Upper lobe of left lung (tissue), 6 donors: ENCODE results near the gene ARHGAP20. TPM values are rescaled to one million over a fixed set of nuclear protein-coding genes. Genes with fewer than 3 reads are reported as not detected.
A peak's percentile ranks its signal among the peaks of the same experiment; 100 is the strongest.

Experiments
- ATAC-seq, 2 donors: fragments of 200-7000 bp; cut with Tn5 transposase; one replicate each; pipeline ENCODE4 v1.9.1; 2022; ENCODE audit warnings: mild to moderate bottlenecking in 2 of 2, moderate library complexity in 2 of 2; ENCODE audit not compliant: low FRiP score in 2 of 2
- DNase-seq, 2 donors: peaks; one replicate each; pipeline ENCODE4 v3.0.0-alpha.2; 2019 to 2020
- H3K27ac ChIP-seq, 4 donors: fragments of 200-600 bp; sonication (generic); one replicate each; pipeline ENCODE4 v1.5.1; 2016 to 2019
- H3K27me3 ChIP-seq, 4 donors: fragments of 200-600 bp; sonication (generic); one replicate each; pipeline ENCODE4 v1.5.1; 2017 to 2019
- H3K36me3 ChIP-seq, 4 donors: fragments of 200-600 bp; sonication (generic); one replicate each; pipeline ENCODE4 v1.5.1; 2016 to 2019
- H3K4me1 ChIP-seq, 4 donors: fragments of 200-600 bp; sonication (generic); one replicate each; pipeline ENCODE4 v1.5.1; 2018 to 2019
- H3K4me3 ChIP-seq, 4 donors: fragments of 200-600 bp; sonication (generic); one replicate each; pipeline ENCODE4 v1.5.1; 2017 to 2019; ENCODE audit warnings: mild to moderate bottlenecking in 2 of 4, moderate library complexity in 1 of 4
- H3K9me3 ChIP-seq, 4 donors: fragments of 200-600 bp; sonication (generic); one replicate each; pipeline ENCODE4 v1.5.1; 2018 to 2019
- CTCF ChIP-seq, 6 experiments: fragments of 450-650 bp in 4 of 6; fragments of 200-600 bp in 2 of 6; sonication (generic) in 2 of 6; IDR thresholded peaks; one replicate each; pipeline ENCODE4 v1.5.1; 2016 to 2019; ENCODE audit warnings: antibody characterized with exemption in 6 of 6
- EP300 ChIP-seq, 4 donors: sonication (generic); formaldehyde crosslinking; IDR thresholded peaks; one replicate each; pipeline ENCODE4 v1.5.1; 2017; ENCODE audit warnings: antibody characterized with exemption in 4 of 4, control low read depth in 2 of 4
- POLR2A ChIP-seq, 4 donors: fragments of 450-650 bp; IDR thresholded peaks; one replicate each; pipeline ENCODE4 v1.5.1; 2016 to 2017; ENCODE audit warnings: antibody characterized with exemption in 4 of 4, mild to moderate bottlenecking in 2 of 4
- POLR2AphosphoS5 ChIP-seq, 2 donors: sonication (generic); formaldehyde crosslinking; IDR thresholded peaks; one replicate each; pipeline ENCODE4 v1.5.1; 2017; ENCODE audit warnings: antibody characterized with exemption in 2 of 2
- WGBS, 2 donors: methylation state at CpG; one replicate each; pipeline ENCODE4 v1.1.5; 2017 to 2018; 5-methylcytosine and 5-hydroxymethylcytosine counted together
- total RNA-seq, 6 donors: library from RNA; depleted of rRNA in 4 of 6; stranded (reverse); fragments of >200 nt in 4 of 6; gene quantifications; one replicate each; pipeline versions ENCODE4 v1.1.0 to v1.2.1, GENCODE V29; 2016 to 2021
- donor health status: DM: no; HTN: no; CAD: no; lungs with moderate emphysema.
- donor health status: DM: no; HTN: yes; CAD: no; lungs with severe emphysema.

ARHGAP20 gene
- total RNA-seq: 1 to 10 TPM; 4.3 to 7.4 (median 5.5) TPM

GRCh38 chr11:110711776-110712658 lies at the start of gene ARHGAP20:
TSS of gene ARHGAP20 (minus strand) at chr11:110712437. CDS start at chr11:110712231, 206 bp downstream.
- Histone ChIP-seq H3K4me1 (peaks cover 3 to 31% (median 24%) of the 10 kb centered on the region in 4 donors), H3K27ac (peak within 1 kb of the TSS; percentile 51 to 83 (median 82)), H3K36me3 (no peaks in the 10 kb centered on the region), H3K4me3 (peak within 1 kb of the TSS; percentile 59 to 81 (median 68)), H3K9me3 (no peaks in the 10 kb centered on the region), H3K27me3 (peaks cover 0 to 10% (median 0%) of the 10 kb centered on the region in 4 donors)
- DNase-seq (peak; percentile 79 to 96), ATAC-seq (peak; percentile 91 to 96)
- TF ChIP-seq POLR2A (IDR thresholded peaks at IDR 0.05): peak in 1 of 4 donors; percentile 66
- no peak for TF ChIP-seq EP300 (IDR thresholded peaks at IDR 0.05)
- TF ChIP-seq POLR2AphosphoS5 (IDR thresholded peaks at IDR 0.05): peak in 1 of 2 donors; percentile 54
- TF ChIP-seq CTCF (IDR thresholded peaks at IDR 0.05): peak in 2 of 6 experiments; percentile 10 to 37
- WGBS, 2 donors: 1% methylated on average over 52 of the region's 109 CpGs; no CpG with 5 or more reads in 1 of the 2 donors

- H3K4me1 ChIP-seq: peaks cover 7 to 16% (median 10%) of the 10 kb centered on the region in 4 donors
Observed at GRCh38 chr11:110761991-110762390, 49.8 kb upstream of the ARHGAP20 start.

GRCh38 chr11:110761131-110761530 lies 48.9 kb upstream of the ARHGAP20 start:
- TF ChIP-seq EP300 (IDR thresholded peaks at IDR 0.05) (no peak), CTCF (IDR thresholded peaks at IDR 0.05) (no peak), POLR2A (IDR thresholded peaks at IDR 0.05) (no peak), POLR2AphosphoS5 (IDR thresholded peaks at IDR 0.05) (no peak)
- Histone ChIP-seq H3K9me3 (no peaks in the 10 kb centered on the region), H3K36me3 (no peaks in the 10 kb centered on the region), H3K4me1 (peaks cover 7 to 16% (median 10%) of the 10 kb centered on the region in 4 donors), H3K27ac (no peak overlapping the region), H3K27me3 (no peaks in the 10 kb centered on the region), H3K4me3 (no peak overlapping the region)
- WGBS, 2 donors: 91 to 94% methylated on average over 2 of the region's 2 CpGs
- no peak for DNase-seq
- ATAC-seq: no peak

More at GRCh38 chr11:110761991-110762390, 49.8 kb upstream of the ARHGAP20 start:
- no peaks in the 10 kb centered on the region for H3K27me3 ChIP-seq
- no peak overlapping the region for H3K4me3 ChIP-seq
- H3K9me3 ChIP-seq: no peaks in the 10 kb centered on the region
- DNase-seq (no peak), ATAC-seq (no peak)
- no peak overlapping the region for H3K27ac ChIP-seq
- H3K36me3 ChIP-seq: no peaks in the 10 kb centered on the region
- 35 to 45% methylated on average over 1 of the region's 1 CpG for WGBS, 2 donors
- TF ChIP-seq CTCF (IDR thresholded peaks at IDR 0.05) (no peak), POLR2A (IDR thresholded peaks at IDR 0.05) (no peak), EP300 (IDR thresholded peaks at IDR 0.05) (no peak), POLR2AphosphoS5 (IDR thresholded peaks at IDR 0.05) (no peak)

GRCh38 chr11:110759972-110760381 lies 47.7 kb upstream of the ARHGAP20 start:
- H3K4me3 ChIP-seq: no peak overlapping the region
- ATAC-seq (peak in 1 of 2 donors; percentile 71), DNase-seq (peak in 1 of 2 donors; percentile 36)
- H3K4me1 ChIP-seq: peaks cover 7 to 16% (median 10%) of the 10 kb centered on the region in 4 donors
- no peaks in the 10 kb centered on the region for H3K9me3 ChIP-seq
- H3K36me3 ChIP-seq: no peaks in the 10 kb centered on the region
- WGBS, 2 donors: 6% methylated on average over 3 of the region's 3 CpGs
- no peaks in the 10 kb centered on the region for H3K27me3 ChIP-seq
- no peak overlapping the region for H3K27ac ChIP-seq
- TF ChIP-seq POLR2A (IDR thresholded peaks at IDR 0.05) (no peak), POLR2AphosphoS5 (IDR thresholded peaks at IDR 0.05) (no peak), CTCF (IDR thresholded peaks at IDR 0.05) (no peak), EP300 (IDR thresholded peaks at IDR 0.05) (no peak)
